GM20431 (cell line): Measurements from ENCODE around the gene MYRF.

ENCODE experiments used
- in situ Hi-C: fragments of 300-500 bp; cut with MseI, MboI; formaldehyde crosslinking; loops from one replicate; pipeline ENCODE4 v1.15.0; 2020; ENCODE audit warnings: low sequenced_read_pairs; ENCODE audit not compliant: unreplicated experiment

MYRF gene

DNA sequence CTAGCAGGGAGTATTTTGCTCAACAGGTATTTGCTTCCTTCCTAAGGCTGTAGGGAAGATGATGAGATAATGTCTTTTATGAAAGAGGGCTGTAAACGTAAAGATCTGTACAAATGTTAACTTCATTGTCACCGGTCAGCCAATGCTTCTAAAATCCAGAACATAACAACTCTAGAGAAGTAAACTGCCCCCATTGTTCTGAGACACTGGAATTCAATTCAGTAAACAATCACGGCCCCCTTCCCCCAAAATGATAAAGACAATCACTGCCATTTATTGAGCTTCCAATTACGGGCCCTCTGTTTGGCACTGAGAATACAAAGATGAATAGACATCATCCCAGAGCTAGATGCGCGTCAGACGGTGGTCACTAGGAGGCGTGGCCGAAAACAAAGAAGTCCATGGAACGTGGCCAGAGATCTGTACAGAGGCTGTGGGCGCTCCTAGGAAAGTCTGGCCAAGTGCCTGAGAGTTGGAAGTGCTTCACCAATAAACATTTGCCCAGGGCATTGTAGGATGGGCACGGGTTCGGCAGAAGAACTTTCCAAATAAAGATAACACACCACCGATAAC is 39.4 kb downstream of the MYRF start:
- in situ Hi-C loops, result no loop called here

GRCh38 chr11:61792310-61793082 is 40.1 kb downstream of the MYRF start, which contains the start of the genes FEN1 and TMEM258:
TSS of gene FEN1 (plus strand) at chr11:61792911. CDS start at chr11:61795362, 2,451 bp downstream.
TSS of gene TMEM258 (minus strand) at chr11:61792599. CDS start at chr11:61792558, 41 bp downstream.
- in situ Hi-C loops, result no loop called here

DNA sequence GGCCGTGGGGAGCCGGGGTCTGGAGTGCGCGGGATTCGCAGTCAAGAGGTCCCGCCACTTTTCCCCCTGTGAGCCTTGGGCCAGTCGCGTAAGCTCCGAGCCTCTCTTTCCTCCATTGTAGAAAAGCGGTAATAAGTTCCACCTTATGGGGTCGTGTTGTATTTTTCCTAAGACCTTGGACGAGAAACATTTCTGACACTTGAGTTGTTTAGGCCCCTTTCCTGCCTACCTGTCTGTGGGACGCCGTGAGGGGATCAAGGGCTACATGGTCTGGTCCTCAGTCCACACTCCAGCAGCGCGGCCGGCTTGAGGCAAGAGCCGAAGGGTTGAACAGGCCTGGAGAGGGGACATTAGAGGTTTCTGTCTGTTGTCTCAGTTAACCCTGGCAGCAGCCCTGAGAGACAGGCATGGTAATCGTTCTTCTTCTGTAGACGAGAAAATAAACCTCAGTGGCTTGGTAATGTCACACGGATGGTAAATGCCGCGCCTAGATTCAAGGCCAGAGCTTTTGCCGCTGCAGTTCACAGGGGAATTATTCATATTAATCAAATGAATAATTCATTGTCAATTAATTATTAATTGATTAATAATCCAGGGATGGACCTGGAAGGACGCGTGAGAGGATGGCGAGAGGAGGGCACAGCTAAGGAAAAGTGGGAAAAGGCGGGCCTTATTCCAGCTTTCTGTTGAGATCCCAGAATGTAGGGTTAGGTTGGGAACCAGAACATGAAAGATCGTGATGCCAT is 40.8 kb downstream of the MYRF start:
- in situ Hi-C loops, result no loop called here

DNA sequence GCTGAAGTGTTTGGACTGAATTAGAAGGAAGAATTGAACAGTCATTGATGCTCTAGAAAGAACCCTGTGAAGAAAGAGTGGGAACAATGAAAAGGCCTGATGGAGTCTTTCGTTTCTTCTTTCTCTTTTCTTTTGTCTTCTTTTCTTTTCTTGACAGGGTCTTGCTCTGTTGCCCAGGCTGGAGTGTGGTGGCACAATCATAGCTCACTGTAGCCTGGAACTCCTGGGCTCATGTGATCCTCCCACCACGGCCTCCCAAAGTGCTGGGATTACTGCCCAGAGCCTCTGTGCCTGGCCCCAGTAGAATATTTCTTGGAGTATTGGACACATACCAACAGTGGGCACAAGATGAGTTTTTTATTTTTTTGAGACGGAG is 41.4 kb downstream of the MYRF start:
- in situ Hi-C loops, result no loop called here

GRCh38 chr11:61794579-61794978 is 42.1 kb downstream of the MYRF start:
- in situ Hi-C loops, result no loop called here

GRCh38 chr11:61795459-61795858 is 43.0 kb downstream of the MYRF start:
- in situ Hi-C loops, result no loop called here

- in situ Hi-C loops, result no loop called here
Measured at GRCh38 chr11:61795876-61796526, 43.6 kb downstream of the MYRF start.

DNA sequence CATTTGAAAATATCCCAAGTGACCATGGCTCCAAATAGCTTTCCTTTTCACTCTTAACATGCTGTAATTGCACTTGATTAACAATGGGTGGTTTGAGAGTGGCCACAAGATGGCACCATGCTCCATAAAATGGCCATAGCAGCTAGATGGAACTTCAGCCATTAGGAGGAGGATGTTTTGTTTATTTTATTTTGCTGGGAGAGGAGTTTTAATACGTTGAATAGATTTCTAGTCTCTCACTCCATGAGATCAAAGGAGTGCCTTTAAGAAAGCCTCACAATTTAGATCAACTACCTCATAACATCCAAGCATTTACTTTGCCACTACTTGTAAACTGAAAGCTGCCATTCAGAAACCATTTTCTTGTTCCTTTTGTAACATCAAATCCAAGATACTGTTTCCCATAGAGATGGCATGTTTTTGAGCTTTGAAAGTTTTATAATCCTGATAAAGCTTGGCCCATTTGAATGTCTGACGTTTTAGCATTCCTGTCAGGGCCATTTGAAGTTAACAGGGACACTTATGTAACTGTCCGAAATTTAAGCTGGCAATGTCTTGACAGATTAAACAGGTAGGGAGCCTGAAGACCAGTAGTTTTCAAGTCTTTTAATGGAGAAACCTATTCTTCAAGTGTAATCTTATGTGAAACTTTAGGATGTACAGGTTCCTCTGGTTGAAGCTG is 45.0 kb downstream of the MYRF start:
- in situ Hi-C loops, result no loop called here

DNA sequence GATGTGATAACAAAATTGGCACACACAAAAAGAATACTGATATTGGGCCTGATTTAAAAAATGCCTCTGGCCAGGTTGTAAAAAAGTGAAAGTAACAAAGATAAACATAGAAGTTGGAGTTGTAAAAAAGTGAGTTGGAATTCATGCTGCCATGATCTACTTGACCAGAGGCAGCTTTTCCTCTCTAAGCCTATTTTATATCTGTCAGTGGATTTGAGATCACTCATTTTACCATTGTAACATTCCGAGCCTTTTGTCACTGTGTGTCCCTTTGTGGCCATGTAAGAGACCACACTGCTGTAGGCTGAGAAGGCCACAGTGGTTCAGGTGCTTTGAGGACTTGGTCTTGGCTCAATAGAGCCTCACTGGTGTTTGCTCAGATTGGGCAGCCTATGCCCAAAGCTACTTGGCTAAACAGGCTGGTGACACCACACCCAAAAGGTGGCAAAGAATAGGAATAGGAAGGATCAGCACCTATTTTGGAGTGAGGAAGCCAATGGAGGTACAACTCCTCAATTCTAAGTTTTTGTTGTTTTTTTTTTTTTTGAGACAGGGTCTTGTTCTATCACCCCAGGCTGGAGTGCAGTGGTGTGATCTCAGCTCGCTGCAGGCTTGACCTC is 47.3 kb downstream of the MYRF start:
- in situ Hi-C loops, result no loop called here

GRCh38 chr11:61800331-61801281 is 48.2 kb downstream of the MYRF start:
- in situ Hi-C loops, result no loop called here

GRCh38 chr11:61802605-61803004 is 50.2 kb downstream of the MYRF start:
- in situ Hi-C loops, result no loop called here

- in situ Hi-C loops, result no loop called here
Measured at GRCh38 chr11:61803889-61804647, 51.6 kb downstream of the MYRF start.

- in situ Hi-C loops, result no loop called here
Measured at GRCh38 chr11:61805146-61805545, 52.7 kb downstream of the MYRF start.

DNA sequence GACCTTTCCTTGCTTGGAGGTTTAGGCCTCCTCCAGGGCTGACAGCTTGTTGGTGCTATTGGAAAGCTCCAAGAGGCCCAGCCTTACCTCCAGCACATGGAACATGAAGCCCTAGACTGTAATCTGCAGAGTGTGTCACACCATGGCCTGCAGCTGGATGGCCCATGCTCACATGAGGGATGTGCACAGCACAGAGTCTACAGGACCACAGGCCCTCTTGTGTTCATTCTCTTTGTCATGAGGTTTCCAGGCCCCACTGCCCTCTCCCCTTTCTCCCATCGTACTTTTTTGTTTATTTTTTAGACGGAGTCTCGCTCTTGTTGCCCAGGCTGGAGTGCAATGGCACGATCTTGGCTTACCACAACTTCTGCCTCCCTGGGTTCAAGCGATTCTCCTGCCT is 54.3 kb downstream of the MYRF start:
- in situ Hi-C loops, result no loop called here

- in situ Hi-C loops, result no loop called here
Measured at GRCh38 chr11:61810671-61811175, 58.3 kb downstream of the MYRF start.

- in situ Hi-C loops, result no loop called here
Measured at GRCh38 chr11:61811831-61812230, 59.4 kb downstream of the MYRF start.

DNA sequence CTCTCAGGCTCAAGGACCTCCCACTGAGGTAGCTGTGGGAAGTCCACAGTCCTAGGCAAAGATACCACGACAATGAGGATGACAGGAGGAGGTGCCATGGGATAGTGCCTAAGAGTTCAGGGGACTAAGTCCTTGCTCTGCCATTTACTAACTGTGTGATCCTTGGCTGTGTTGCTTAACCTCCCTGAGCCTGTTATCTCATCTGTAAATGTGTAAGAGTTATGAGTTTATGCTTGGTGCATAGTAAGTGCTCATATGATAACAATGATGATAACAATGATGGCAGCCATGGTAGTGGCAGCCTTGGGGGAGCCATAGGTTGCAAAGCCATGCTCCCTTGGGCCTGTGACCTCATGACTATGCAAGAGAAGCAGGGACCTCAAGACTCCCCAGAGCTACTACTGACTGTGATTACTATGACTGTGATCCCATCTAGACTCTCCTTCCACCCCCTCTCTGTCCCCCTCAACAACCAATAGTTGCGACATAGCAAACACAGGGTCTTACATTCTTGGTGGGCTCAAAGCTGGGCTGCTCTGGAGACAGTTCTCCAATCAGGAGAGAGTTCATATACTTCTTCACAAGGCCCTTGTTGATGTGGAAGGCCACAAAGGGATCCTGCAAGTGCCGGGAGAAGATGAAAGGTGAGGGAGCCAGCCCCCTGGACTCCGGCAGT is 60.4 kb downstream of the MYRF start:
- in situ Hi-C loops, result no loop called here
